Bronchial epithelial cell (primary cell): Measurements from ENCODE around the gene ACTBL2. TPM values are rescaled to one million over a fixed set of nuclear protein-coding genes. Genes with fewer than 3 reads are reported as not detected.

ENCODE experiments used
- DNase-seq: peaks from one replicate; pipeline ENCODE4 v3.0.0-alpha.2; 2010; ENCODE audit warnings: low read depth
- FAIRE-seq: peaks from 2 replicates; lab custom pipeline; 2011; peaks lifted over from hg19 to GRCh38; lab: Jason Lieb, UNC
- H3K27me3 ChIP-seq: 2 replicates; pipeline ENCODE4 v1.5.1; 2011; ENCODE audit warnings: low read length; ENCODE audit not compliant: control insufficient read depth, insufficient read depth
- H3K36me3 ChIP-seq: 2 replicates; pipeline ENCODE4 v1.5.1; 2011; ENCODE audit warnings: low read length; ENCODE audit not compliant: control insufficient read depth, insufficient read depth
- H3K4me3 ChIP-seq: 2 replicates; pipeline ENCODE4 v1.5.1; 2011; ENCODE audit warnings: mild to moderate bottlenecking, low read depth, low read length, control low read depth
- CTCF ChIP-seq: IDR thresholded peaks from 2 replicates; pipeline ENCODE4 v1.5.1; 2011; ENCODE audit warnings: mild to moderate bottlenecking, moderate library complexity, low read length, control low read depth, inconsistent platforms; ENCODE audit not compliant: insufficient read depth, severe bottlenecking
- total RNA-seq: library from RNA; depleted of rRNA; stranded (reverse); fragments of >200 nt; gene quantifications from 2 replicates; pipeline ENCODE4 v1.2.1, GENCODE V29; 2014

Gene ACTBL2
- total RNA-seq, 1 donor from 2014 or later = under 0.01 TPM

- Histone ChIP-seq H3K36me3 (no peaks in the 10 kb centered on the region), H3K27me3 (no peaks in the 10 kb centered on the region), H3K4me3 (no peak overlapping the region)
- DNase-seq = no peak
- no peak for TF ChIP-seq CTCF
- FAIRE-seq = no peak
Observed at GRCh38 chr5:57517250-57517649, 34.6 kb upstream of the ACTBL2 start.

GRCh38 chr5:57513785-57514184 lies 31.2 kb upstream of the ACTBL2 start:
- no peak for FAIRE-seq
- no peaks in the 10 kb centered on the region for H3K36me3 ChIP-seq
- H3K4me3 ChIP-seq = no peak overlapping the region
- DNase-seq = no peak
- no peaks in the 10 kb centered on the region for H3K27me3 ChIP-seq
- TF ChIP-seq CTCF = no peak

GRCh38 chr5:57511321-57511720 lies 28.7 kb upstream of the ACTBL2 start:
- no peak for DNase-seq
- no peak for TF ChIP-seq CTCF
- FAIRE-seq = no peak
- Histone ChIP-seq H3K4me3 (no peak overlapping the region), H3K27me3 (no peaks in the 10 kb centered on the region), H3K36me3 (no peaks in the 10 kb centered on the region)

GRCh38 chr5:57509501-57510260 lies 27.1 kb upstream of the ACTBL2 start:
- DNase-seq = no peak
- TF ChIP-seq CTCF = no peak
- no peaks in the 10 kb centered on the region for H3K36me3 ChIP-seq
- H3K4me3 ChIP-seq = no peak overlapping the region
- FAIRE-seq = no peak
- H3K27me3 ChIP-seq = no peaks in the 10 kb centered on the region

DNA sequence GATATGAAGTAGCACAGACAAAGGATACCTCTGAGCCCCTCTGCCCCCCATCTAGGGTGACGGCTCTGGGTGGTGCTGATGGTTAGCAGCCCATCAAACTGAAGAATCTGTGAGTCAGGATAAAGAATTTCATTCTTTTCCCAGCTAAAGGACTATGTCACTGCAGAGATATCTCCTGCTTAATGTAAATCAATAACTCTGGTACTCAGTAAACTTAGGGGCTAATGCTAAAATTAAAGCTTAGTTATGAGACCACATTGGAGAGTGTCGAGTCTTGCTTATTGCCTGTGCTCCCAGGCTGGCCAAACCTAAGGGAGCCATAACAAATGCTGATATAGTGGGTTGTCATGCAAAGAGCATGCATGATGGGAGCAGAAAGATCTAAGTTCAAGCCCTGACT lies 25.6 kb upstream of the ACTBL2 start:
- no peak for TF ChIP-seq CTCF
- no peaks in the 10 kb centered on the region for H3K27me3 ChIP-seq
- DNase-seq = no peak
- FAIRE-seq = peak; percentile 88
- H3K4me3 ChIP-seq = no peak overlapping the region
- H3K36me3 ChIP-seq = no peaks in the 10 kb centered on the region
